NOMO-1 (cell line): ENCODE results near the gene LARP4B.

Experiments used
- DNase-seq, 2 experiments: peaks; one replicate each; lab custom pipeline; 2025; ENCODE audit not compliant: unreplicated experiment in 2 of 2; lab: John Stamatoyannopoulos, UW

LARP4B gene

GRCh38 chr10:927131-927530, 4.4 kb downstream of the LARP4B start:
- no peak for DNase-seq

- no peak for DNase-seq
These were observed 5.3 kb downstream of the LARP4B start for GRCh38 chr10:926075-926698.

- no peak for DNase-seq
These were observed 7.0 kb downstream of the LARP4B start for GRCh38 chr10:924524-924859.

- DNase-seq = no peak
These were observed 7.5 kb downstream of the LARP4B start for GRCh38 chr10:923844-924523.

GRCh38 chr10:921471-922414, 9.8 kb downstream of the LARP4B start:
- DNase-seq = no peak

GRCh38 chr10:920450-920849, 11.1 kb downstream of the LARP4B start:
- no peak for DNase-seq

- DNase-seq = no peak
These were observed 12.0 kb downstream of the LARP4B start for GRCh38 chr10:919481-919880.

- DNase-seq = no peak
These were observed 13.5 kb downstream of the LARP4B start for GRCh38 chr10:917999-918398.

GRCh38 chr10:917416-917720, 14.1 kb downstream of the LARP4B start:
- DNase-seq = no peak

- DNase-seq = no peak
These were observed 14.6 kb downstream of the LARP4B start for GRCh38 chr10:916716-917415.

GRCh38 chr10:909831-910230, 21.7 kb downstream of the LARP4B start:
- DNase-seq = no peak

GRCh38 chr10:905972-906371, 25.5 kb downstream of the LARP4B start:
- no peak for DNase-seq

GRCh38 chr10:905503-905902, 26.0 kb downstream of the LARP4B start:
- no peak for DNase-seq

- no peak for DNase-seq
These were observed 27.1 kb downstream of the LARP4B start for GRCh38 chr10:904403-904802.

GRCh38 chr10:898141-898540, 33.4 kb downstream of the LARP4B start:
- DNase-seq = no peak

- no peak for DNase-seq
These were observed 34.5 kb downstream of the LARP4B start for GRCh38 chr10:896982-897381.

GRCh38 chr10:895324-895723, 36.2 kb downstream of the LARP4B start:
- DNase-seq = no peak

GRCh38 chr10:878895-879294, 52.6 kb downstream of the LARP4B start:
- no peak for DNase-seq

GRCh38 chr10:878333-878759, 53.2 kb downstream of the LARP4B start:
- no peak for DNase-seq

GRCh38 chr10:876438-876837, 55.1 kb downstream of the LARP4B start:
- DNase-seq = no peak

GRCh38 chr10:873020-873419, 58.5 kb downstream of the LARP4B start:
- DNase-seq = no peak
